A549 (cell line): Measurements from ENCODE around the gene ZC3H12D. TPM values are rescaled to one million over a fixed set of nuclear protein-coding genes. Genes with fewer than 3 reads are reported as not detected.

Experiments used
- ATAC-seq, 2 experiments: fragments of 200-7000 bp in 1 of 2; fragments of >200 bp in 1 of 2; cut with Nextera tagmentation in 1 of 2; cut with Tn5 transposase in 1 of 2; 3 replicates each; pipeline versions ENCODE4 v1.8.0 to v1.9.1; 2018 to 2020; ENCODE audit warnings: mild to moderate bottlenecking in 1 of 2, moderate library complexity in 1 of 2
- CTCF ChIA-PET: fragments of 300-600 bp; sonication (Branson Sonifier 250); formaldehyde crosslinking; extraction: SDS; loops from one replicate; lab custom pipeline; 2021; ENCODE audit warnings: antibody characterized with exemption, inconsistent platforms; lab: Yijun Ruan, JAX
- POLR2A ChIA-PET: fragments of 350-600 bp; formaldehyde crosslinking; extraction: SDS; loops from one replicate; lab custom pipeline; 2021; ENCODE audit warnings: antibody characterized with exemption, inconsistent platforms; lab: Yijun Ruan, JAX
- DNase-seq, 2 experiments: peaks; one replicate each; pipeline versions ENCODE4 v3.0.0 to v3.0.0-alpha.2; 2011 to 2016; ENCODE audit warnings: low read depth in 1 of 2, low spot score in 1 of 2
- FAIRE-seq: peaks from 2 replicates; lab custom pipeline; 2011; peaks lifted over from hg19 to GRCh38; lab: Jason Lieb, UNC
- H3K27ac ChIP-seq, 2 experiments: fragments of >200 bp; sonication (Bioruptor Twin); formaldehyde crosslinking; 3 replicates each; pipeline ENCODE4 v1.5.1; 2016 to 2017
- H3K4me1 ChIP-seq: fragments of >200 bp; sonication (Bioruptor Twin); formaldehyde crosslinking; 3 replicates; pipeline ENCODE4 v1.6.1; 2016
- H3K4me2 ChIP-seq: fragments of >200 bp; sonication (Bioruptor Twin); formaldehyde crosslinking; 3 replicates; pipeline ENCODE4 v1.6.1; 2016
- H3K4me3 ChIP-seq: fragments of >200 bp; sonication (Bioruptor Twin); formaldehyde crosslinking; 3 replicates; pipeline ENCODE4 v1.5.1; 2016
- H3K9me3 ChIP-seq: fragments of >200 bp; sonication (Bioruptor Twin); formaldehyde crosslinking; 3 replicates; pipeline ENCODE4 v1.6.1; 2016
- CBX2 ChIP-seq: fragments of 200-600 bp; sonication (generic); IDR thresholded peaks from 2 replicates; pipeline ENCODE4 v1.6.1; 2016; ENCODE audit warnings: low read depth, mild to moderate bottlenecking, borderline replicate concordance
- CHD4 ChIP-seq: fragments of 200-600 bp; sonication (generic); IDR thresholded peaks from 2 replicates; pipeline ENCODE4 v1.6.1; 2016; ENCODE audit warnings: antibody characterized with exemption, mild to moderate bottlenecking, borderline replicate concordance
- EHMT2 ChIP-seq: fragments of 200-600 bp; sonication (generic); IDR thresholded peaks from 2 replicates; pipeline ENCODE4 v1.6.1; 2016; ENCODE audit warnings: antibody characterized with exemption, low read depth, mild to moderate bottlenecking, moderate library complexity
- FOSB ChIP-seq: fragments of 250-450 bp; sonication (Bioruptor Pico); IDR thresholded peaks from 2 replicates; pipeline ENCODE4 v1.5.0; 2020; ENCODE audit warnings: mild to moderate bottlenecking, moderate library complexity
- FOSL2 ChIP-seq, 2 experiments: fragments of 450-650 bp in 1 of 2; fragments of >200 bp in 1 of 2; sonication (Bioruptor Twin) in 1 of 2; formaldehyde crosslinking; IDR thresholded peaks; 2 replicates each; pipeline versions ENCODE4 v1.5.0 to v1.6.1; 2016 to 2020; ENCODE audit warnings: mild to moderate bottlenecking in 1 of 2, moderate library complexity in 1 of 2
- FOXS1 ChIP-seq: fragments of 250-450 bp; sonication (Bioruptor Pico); IDR thresholded peaks from 2 replicates; pipeline ENCODE4 v1.5.0; 2020; ENCODE audit warnings: mild to moderate bottlenecking, moderate library complexity
- GATA3 ChIP-seq: IDR thresholded peaks from 2 replicates; pipeline ENCODE4 v1.6.1; 2012; ENCODE audit warnings: borderline replicate concordance
- HDAC2 ChIP-seq: fragments of 200-600 bp; sonication (generic); IDR thresholded peaks from 2 replicates; pipeline ENCODE4 v1.6.1; 2016
- HEYL ChIP-seq: fragments of 250-450 bp; sonication (Bioruptor Pico); IDR thresholded peaks from 2 replicates; pipeline ENCODE4 v1.8.0; 2021; ENCODE audit warnings: mild to moderate bottlenecking, moderate library complexity
- HOXB13 ChIP-seq: fragments of 250-450 bp; sonication (Bioruptor Pico); IDR thresholded peaks from 2 replicates; pipeline ENCODE4 v1.5.0; 2020; ENCODE audit warnings: low read depth, mild to moderate bottlenecking, moderate library complexity
- MAFK ChIP-seq: fragments of 450-650 bp; IDR thresholded peaks from 2 replicates; pipeline ENCODE4 v1.6.1; 2014; ENCODE audit not compliant: partially characterized antibody
- MAZ ChIP-seq: fragments of 150-350 bp; IDR thresholded peaks from 2 replicates; pipeline ENCODE4 v1.6.1; 2014; ENCODE audit warnings: antibody characterized with exemption, low read depth, low read length, borderline replicate concordance
- MYC ChIP-seq: IDR thresholded peaks from 2 replicates; pipeline ENCODE4 v1.6.1; 2012; ENCODE audit warnings: mild to moderate bottlenecking, inconsistent platforms, low read length, improper control_type of control experiment, borderline replicate concordance
- NFE2L2 ChIP-seq: fragments of 150-350 bp; conservative IDR thresholded peaks from 2 replicates; pipeline ENCODE4 v1.6.1; 2014; ENCODE audit warnings: low read length
- NR3C1 ChIP-seq: fragments of >200 bp; sonication (Bioruptor Twin); formaldehyde crosslinking; IDR thresholded peaks from 3 replicates; pipeline ENCODE4 v1.6.1; 2017
- RAD21 ChIP-seq, 2 experiments: fragments of >200 bp in 1 of 2; sonication (Bioruptor Twin) in 1 of 2; formaldehyde crosslinking in 1 of 2; IDR thresholded peaks in 1 of 2; conservative IDR thresholded peaks in 1 of 2; 2 replicates in 1 of 2; 3 replicates in 1 of 2; pipeline ENCODE4 v1.6.1; 2012 to 2018; ENCODE audit warnings: inconsistent platforms in 1 of 2
- RARB ChIP-seq: fragments of 250-450 bp; sonication (Bioruptor Pico); IDR thresholded peaks from 2 replicates; pipeline ENCODE4 v1.8.0; 2021; ENCODE audit warnings: mild to moderate bottlenecking, moderate library complexity
- RFX5 ChIP-seq: fragments of 450-650 bp; IDR thresholded peaks from 2 replicates; pipeline ENCODE4 v1.7.1; 2014; ENCODE audit warnings: antibody characterized with exemption, mild to moderate bottlenecking, moderate library complexity
- SREBF2 ChIP-seq: fragments of 450-650 bp; IDR thresholded peaks from 2 replicates; pipeline ENCODE4 v1.6.1; 2014; ENCODE audit warnings: mild to moderate bottlenecking, moderate library complexity
- ZC3H11A ChIP-seq: fragments of 450-650 bp; IDR thresholded peaks from 2 replicates; pipeline ENCODE4 v1.6.1; 2014; ENCODE audit warnings: antibody characterized with exemption, mild to moderate bottlenecking
- ZSCAN20 ChIP-seq: fragments of 250-450 bp; sonication (Bioruptor Pico); IDR thresholded peaks from 2 replicates; pipeline ENCODE4 v1.8.0; 2022; ENCODE audit warnings: mild to moderate bottlenecking, moderate library complexity
- WGBS: methylation state at CpG from one replicate; pipeline ENCODE4 v1.1.6; 2017; ENCODE audit errors: missing lambda C conversion rate; 5-methylcytosine and 5-hydroxymethylcytosine counted together
- polyA plus RNA-seq, 4 experiments: library from polyadenylated mRNA; depleted of rRNA in 3 of 4; stranded (reverse); fragments of >200 nt; fragmentation: RNase III in 1 of 4; extraction: RNeasy Plus Mini Kit Qiagen cat#74134 plus additional on column Dnase treatment in 1 of 4; gene quantifications; 2 replicates in 3 of 4; 3 replicates in 1 of 4; pipeline ENCODE4 v1.2.3, GENCODE V29; 2011 to 2017
- TF ChIP-seq, protein P1 (sequence below): fragments of 450-650 bp; IDR thresholded peaks from 2 replicates; pipeline ENCODE4 v1.6.1; 2014; ENCODE audit warnings: antibody characterized with exemption
- TF ChIP-seq, protein P2 (sequence below): fragments of >200 bp; sonication (Bioruptor Twin); formaldehyde crosslinking; IDR thresholded peaks from 2 replicates; pipeline ENCODE4 v1.6.1; 2016
- TF ChIP-seq, protein P3 (sequence below): fragments of >200 bp; sonication (Bioruptor Twin); formaldehyde crosslinking; IDR thresholded peaks from 3 replicates; pipeline ENCODE4 v1.5.1; 2016

Gene ZC3H12D
- polyA plus RNA-seq, 2 of the 4 experiments (the other 2 are of a cell fraction): 0.04 to 0.12 TPM

DNA sequence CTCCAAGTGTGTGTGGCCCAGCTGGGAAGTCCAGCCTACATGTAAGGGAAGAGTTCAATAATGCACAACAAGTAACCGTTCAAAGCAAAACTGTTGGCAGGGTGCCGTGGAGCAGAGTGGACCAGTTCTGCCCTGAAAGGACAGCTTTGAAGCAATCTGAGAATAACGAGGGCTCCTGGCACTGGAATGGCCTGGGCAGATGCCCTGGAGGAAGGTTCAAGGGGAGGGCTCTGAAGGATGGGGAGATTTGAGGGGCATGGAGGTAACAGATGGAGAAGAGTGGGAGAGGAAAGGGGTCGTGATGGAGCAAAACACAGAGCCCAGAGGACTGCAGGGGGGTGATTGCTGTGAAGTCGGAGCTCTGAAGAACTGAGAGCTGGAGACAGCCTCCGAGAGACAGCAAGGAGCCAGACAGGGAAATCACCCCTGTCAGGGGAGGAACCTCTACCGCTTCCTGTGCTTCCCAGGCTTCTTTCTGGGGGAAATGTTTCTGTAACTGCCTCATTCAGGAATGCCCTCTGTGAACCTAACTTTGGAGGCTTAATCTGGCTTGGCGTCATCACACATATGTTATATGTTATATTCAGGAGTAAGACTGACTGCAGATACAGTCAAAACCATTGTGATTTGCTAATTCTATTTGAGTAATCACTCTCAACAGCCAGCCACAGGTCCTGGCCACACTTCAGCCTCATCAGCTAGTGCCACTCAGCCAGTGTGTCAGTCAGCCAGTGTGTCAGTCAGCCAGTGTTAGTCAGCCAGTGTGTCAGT, 41.2 kb downstream of the ZC3H12D start:
- no peak overlapping the region for H3K27ac ChIP-seq

DNA sequence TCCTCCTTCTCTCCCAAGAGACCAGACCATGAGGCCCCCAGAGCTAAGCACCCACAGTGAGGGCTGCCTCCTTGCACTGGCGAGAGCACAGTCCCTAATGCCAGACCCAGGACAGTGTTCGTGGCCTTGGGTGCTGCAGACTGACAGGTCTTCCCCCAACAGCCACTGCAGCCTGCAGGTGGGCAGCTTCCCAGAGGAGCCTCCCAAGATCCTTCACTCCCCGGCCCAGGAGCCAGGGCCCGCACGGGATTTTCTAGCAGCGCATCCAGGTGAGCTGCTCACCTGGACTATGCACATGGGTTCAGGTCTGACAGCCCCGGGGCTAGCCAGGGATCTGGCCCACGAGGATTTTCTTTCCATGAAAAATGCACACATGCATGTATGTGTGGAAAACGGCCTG, 43.1 kb downstream of the ZC3H12D start:
- Histone ChIP-seq H3K4me1 (no peaks in the 10 kb centered on the region), H3K9me3 (no peaks in the 10 kb centered on the region), H3K27ac (no peak overlapping the region), H3K4me2 (no peak overlapping the region), H3K4me3 (no peak overlapping the region)
- FAIRE-seq (no peak), ATAC-seq (no peak), DNase-seq (no peak)
- TF ChIP-seq CBX2: no peak
- no peak for TF ChIP-seq RARB (CRISPR knock-in tag)
- TF ChIP-seq, protein P1, sequence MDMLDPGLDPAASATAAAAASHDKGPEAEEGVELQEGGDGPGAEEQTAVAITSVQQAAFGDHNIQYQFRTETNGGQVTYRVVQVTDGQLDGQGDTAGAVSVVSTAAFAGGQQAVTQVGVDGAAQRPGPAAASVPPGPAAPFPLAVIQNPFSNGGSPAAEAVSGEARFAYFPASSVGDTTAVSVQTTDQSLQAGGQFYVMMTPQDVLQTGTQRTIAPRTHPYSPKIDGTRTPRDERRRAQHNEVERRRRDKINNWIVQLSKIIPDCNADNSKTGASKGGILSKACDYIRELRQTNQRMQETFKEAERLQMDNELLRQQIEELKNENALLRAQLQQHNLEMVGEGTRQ: no peak
- TF ChIP-seq GATA3: no peak
- no peak for TF ChIP-seq FOXS1 (CRISPR knock-in tag)
- TF ChIP-seq CHD4: no peak
- TF ChIP-seq FOSL2 (IDR thresholded peaks at IDR 0.05): no peak
- no peak for TF ChIP-seq FOSL2 (CRISPR knock-in tag; IDR thresholded peaks at IDR 0.05)
- no peak for TF ChIP-seq HDAC2
- no peak for TF ChIP-seq ZSCAN20 (CRISPR knock-in tag)
- no peak for TF ChIP-seq NR3C1
- no peak for TF ChIP-seq EHMT2
- no peak for TF ChIP-seq MAZ
- TF ChIP-seq, protein P2, sequence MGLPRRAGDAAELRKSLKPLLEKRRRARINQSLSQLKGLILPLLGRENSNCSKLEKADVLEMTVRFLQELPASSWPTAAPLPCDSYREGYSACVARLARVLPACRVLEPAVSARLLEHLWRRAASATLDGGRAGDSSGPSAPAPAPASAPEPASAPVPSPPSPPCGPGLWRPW: no peak
- ChIA-PET POLR2A (no interaction called here), CTCF (interaction anchor here (0.8 to 1.6 kb wide), 3 partner anchors 10 to 414 kb away, joined by 3 to 11 read pairs (median 8); no protein-coding TSS in a partner anchor)
- 69% methylated on average over 7 of the region's 9 CpGs for WGBS

More for the DNA sequence above, 41.2 kb downstream of the ZC3H12D start:
- ChIA-PET POLR2A (no interaction called here), CTCF (interaction anchor here (2.1 kb wide), 1 partner anchor 12 kb away, joined by 9 read pairs; no protein-coding TSS in a partner anchor)
- WGBS: 72% methylated on average over 8 of the region's 8 CpGs
- Histone ChIP-seq H3K4me3 (no peak overlapping the region), H3K4me2 (no peak overlapping the region), H3K4me1 (no peaks in the 10 kb centered on the region), H3K9me3 (no peaks in the 10 kb centered on the region)
- FAIRE-seq (no peak), ATAC-seq (no peak), DNase-seq (no peak)
- no peak for TF ChIP-seq ZC3H11A

DNA sequence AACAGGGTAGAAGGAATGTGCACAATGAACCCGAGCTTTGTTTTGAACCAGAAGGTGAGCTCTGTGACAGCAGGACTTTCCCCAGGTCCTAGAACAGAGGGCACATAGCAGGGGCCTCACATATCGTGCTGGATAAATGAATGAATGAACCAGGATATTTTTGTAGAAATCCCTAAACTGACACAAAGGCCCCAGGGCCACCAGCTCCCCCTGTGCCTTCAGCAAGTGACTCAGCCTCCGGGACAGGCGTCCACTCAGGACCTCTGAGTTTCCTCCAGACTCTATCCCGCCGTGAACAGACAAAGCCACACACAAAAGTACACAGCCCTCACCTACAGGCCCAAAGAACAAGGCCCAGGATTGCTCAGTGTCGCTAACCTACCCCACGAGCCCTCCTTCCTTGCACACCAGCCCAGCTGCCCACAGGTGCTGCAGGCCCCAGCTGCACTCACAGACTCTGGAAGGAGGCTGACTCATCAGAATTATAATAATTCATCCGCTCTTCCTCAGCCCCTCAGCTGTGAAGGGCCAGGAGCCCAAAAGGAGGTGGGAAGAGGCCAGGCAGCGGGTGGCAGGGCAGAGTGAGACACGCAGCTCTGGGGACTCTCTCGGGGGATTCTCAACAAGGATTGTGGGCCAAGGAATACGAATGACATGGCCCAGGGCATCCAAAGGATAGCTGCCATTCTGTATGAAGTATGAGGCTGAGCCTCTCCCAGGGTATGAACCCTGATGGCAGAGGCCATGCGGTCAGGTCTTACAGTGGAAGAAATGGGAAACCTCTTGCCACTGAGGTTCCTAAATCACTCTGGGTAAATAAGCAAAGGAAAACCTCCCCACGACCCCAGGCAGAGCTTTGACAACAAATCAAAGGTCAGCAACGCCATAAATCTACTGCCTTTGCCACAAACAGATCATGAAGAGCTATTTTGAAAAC, 43.8 kb downstream of the ZC3H12D start:
- no peak overlapping the region for H3K27ac ChIP-seq
- WGBS: 79% methylated on average over 16 of the region's 16 CpGs
- CTCF ChIA-PET: interaction anchor here (0.5 to 1.6 kb wide), 7 partner anchors 9 to 413 kb away, joined by 3 to 11 read pairs (median 3); no protein-coding TSS in a partner anchor
- H3K4me2 ChIP-seq: no peak overlapping the region
- TF ChIP-seq MAFK: peak; percentile 33
- no peak for TF ChIP-seq FOXS1 (CRISPR knock-in tag)
- POLR2A ChIA-PET: no interaction called here
- ATAC-seq (no peak), FAIRE-seq (no peak), DNase-seq (no peak)
- no peaks in the 10 kb centered on the region for H3K4me1 ChIP-seq
- no peak overlapping the region for H3K4me3 ChIP-seq
- H3K9me3 ChIP-seq: no peaks in the 10 kb centered on the region

DNA sequence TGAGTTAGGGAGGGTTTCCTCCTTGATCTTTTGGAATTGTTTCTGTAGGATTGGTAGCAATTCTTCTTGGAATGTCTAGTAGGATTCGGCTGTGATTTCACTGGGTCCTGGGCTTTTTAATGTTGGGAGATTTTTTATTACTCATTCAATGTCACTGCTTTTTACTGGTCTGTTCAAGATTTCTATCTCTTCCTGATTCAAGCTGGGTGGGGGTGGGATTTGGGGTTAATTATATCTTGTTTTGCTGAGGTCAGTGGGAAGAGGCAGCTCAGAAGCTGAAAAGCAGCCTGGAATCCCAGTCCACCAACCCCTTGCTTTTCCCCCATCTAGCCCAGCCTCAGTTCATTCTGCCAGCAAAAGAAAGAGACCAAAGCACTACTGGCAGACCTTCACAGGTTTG, 45.2 kb downstream of the ZC3H12D start:
- Histone ChIP-seq H3K27ac (no peak overlapping the region), H3K4me3 (no peak overlapping the region), H3K4me2 (no peak overlapping the region), H3K9me3 (no peaks in the 10 kb centered on the region), H3K4me1 (no peaks in the 10 kb centered on the region)
- ChIA-PET POLR2A (no interaction called here), CTCF (interaction anchor here (1.6 kb wide), 1 partner anchor 411 kb away, joined by 4 read pairs; no protein-coding TSS in a partner anchor)
- TF ChIP-seq MAFK (no peak), RFX5 (no peak), MYC (no peak), MAZ (no peak), HDAC2 (no peak), FOSB (CRISPR knock-in tag) (no peak), SREBF2 (no peak), HOXB13 (CRISPR knock-in tag) (no peak), RAD21 (conservative IDR thresholded peaks at IDR 0.05 in 1 of 2, IDR thresholded peaks at IDR 0.05 in 1 of 2) (no peak), NFE2L2 (no peak), HEYL (CRISPR knock-in tag) (no peak)
- TF ChIP-seq, protein P3, sequence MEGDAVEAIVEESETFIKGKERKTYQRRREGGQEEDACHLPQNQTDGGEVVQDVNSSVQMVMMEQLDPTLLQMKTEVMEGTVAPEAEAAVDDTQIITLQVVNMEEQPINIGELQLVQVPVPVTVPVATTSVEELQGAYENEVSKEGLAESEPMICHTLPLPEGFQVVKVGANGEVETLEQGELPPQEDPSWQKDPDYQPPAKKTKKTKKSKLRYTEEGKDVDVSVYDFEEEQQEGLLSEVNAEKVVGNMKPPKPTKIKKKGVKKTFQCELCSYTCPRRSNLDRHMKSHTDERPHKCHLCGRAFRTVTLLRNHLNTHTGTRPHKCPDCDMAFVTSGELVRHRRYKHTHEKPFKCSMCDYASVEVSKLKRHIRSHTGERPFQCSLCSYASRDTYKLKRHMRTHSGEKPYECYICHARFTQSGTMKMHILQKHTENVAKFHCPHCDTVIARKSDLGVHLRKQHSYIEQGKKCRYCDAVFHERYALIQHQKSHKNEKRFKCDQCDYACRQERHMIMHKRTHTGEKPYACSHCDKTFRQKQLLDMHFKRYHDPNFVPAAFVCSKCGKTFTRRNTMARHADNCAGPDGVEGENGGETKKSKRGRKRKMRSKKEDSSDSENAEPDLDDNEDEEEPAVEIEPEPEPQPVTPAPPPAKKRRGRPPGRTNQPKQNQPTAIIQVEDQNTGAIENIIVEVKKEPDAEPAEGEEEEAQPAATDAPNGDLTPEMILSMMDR: no peak
- DNase-seq: no peak
- ATAC-seq: no peak
- 88% methylated on average over 1 of the region's 1 CpG for WGBS
- FAIRE-seq: no peak
